Measurements from ENCODE around the gene SOX5. TPM values are rescaled to one million over a fixed set of nuclear protein-coding genes. Genes with fewer than 3 reads are reported as not detected.

Gene SOX5
- total and polyA plus RNA-seq, 2 donors = 6.6 to 61.4 TPM

DNA sequence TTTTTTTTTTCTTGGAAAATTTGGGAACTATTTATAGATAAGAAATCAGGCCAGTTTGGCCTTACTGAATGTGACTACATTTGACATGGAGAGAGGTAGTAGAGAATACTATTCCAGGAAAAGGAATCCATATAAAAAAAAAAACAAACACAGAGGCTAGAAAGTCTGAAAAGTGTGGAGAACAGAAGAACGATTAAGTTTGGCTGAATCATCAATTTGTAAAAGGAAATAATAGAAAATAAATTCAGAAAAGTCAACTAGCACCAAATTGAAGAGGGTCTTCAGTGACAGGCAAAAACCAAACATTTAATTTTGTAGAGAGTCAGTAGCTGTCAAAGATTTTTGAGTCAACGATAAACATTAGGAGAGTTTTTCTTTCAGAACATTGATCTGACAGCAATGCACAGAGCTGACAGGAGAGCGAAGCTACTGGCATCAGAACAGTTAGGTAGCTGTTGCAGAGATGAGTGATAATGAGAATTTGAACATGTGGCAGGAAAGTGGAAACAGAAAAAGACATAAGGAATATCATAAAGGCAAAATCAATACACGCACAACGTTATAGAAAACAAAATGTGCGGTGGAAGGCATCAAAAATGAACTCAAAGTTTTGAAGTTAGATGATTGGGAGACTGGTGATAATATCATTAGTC is 241.2 kb downstream of the SOX5 start:
- Histone ChIP-seq H3K27ac (ENCODE audit: low read depth) (no peak overlapping the region), H3K4me3 (ENCODE audit: low read depth, low read length) (no peak overlapping the region), H3K4me1 (ENCODE audit: insufficient read depth) (no peaks in the 10 kb centered on the region), H3K36me3 (ENCODE audit: insufficient read depth) (no peaks in the 10 kb centered on the region)
- DNase-seq (ENCODE audit: extremely low spot score) = no peak
- whole genome bisulfite sequencing = 92% methylated on average over 6 of the region's 6 CpGs

DNA sequence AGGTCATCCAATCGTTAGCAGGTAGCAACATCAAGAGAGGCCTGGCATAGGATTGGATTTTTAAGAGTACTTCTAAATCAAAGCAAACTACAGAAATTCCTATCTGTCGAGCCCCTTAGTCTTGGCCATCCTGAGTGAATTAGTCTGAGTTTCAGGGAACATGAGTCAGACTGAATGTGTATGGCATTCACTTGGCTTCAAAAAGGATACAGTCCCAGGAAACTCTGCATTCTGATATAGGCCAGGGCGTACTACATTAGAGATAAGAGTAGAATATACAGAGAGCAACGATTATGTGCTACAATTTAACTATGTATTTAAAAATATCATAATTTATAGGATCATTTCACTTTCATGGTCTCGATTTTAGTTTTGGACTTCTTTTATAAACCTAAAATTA is 242.2 kb downstream of the SOX5 start:
- WGBS = 86% methylated on average over 5 of the region's 5 CpGs
- Histone ChIP-seq H3K4me3 (ENCODE audit: low read depth, low read length) (no peak overlapping the region), H3K4me1 (ENCODE audit: insufficient read depth) (no peaks in the 10 kb centered on the region), H3K27ac (ENCODE audit: low read depth) (no peak overlapping the region), H3K36me3 (ENCODE audit: insufficient read depth) (no peaks in the 10 kb centered on the region)
- no peak for DNase-seq (ENCODE audit: extremely low spot score)

DNA sequence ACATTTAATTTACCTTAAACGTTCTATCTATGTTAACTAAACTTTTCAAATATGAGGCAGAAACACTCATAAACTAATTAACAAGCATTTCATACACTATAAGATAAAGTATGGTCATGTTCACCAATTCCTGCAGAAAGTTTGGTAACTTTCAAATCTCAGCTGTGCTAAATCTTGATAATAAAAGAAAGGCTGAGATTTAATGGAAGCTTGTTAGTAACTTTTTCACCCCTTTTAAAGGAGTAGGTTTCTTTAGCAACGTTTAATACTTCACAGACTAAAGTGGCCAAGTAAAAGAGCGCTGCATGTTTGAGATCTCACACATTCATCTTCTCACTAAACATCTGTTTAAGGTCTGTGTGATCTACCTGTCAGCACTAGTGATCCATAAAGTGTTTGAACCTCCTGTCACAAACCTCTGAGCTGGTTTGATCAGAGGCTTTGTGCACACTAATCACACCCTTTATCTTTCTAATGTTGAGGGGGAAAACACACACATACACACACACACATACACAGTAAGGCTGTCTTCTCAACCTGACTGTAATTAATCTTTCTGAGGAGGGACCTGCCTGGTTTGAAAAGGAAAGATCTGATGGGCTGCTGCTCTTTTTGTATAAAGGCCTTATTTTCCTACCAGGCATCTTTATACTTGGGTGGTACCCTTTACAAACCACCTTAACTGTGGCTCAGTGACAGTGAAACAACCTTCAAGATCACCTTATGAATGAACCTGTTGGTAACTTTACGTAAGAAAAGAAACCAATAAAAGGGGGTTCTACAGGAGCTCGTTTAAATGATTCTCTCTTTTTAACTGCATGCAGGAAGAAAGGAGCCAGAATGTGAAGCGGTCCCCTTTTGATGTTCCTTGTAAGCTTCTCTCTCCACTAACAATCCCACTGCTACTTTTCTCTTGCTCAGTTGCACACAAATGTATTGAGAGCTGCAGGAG is 244.2 kb downstream of the SOX5 start:
- H3K36me3 ChIP-seq (ENCODE audit: insufficient read depth) = no peaks in the 10 kb centered on the region
- H3K27ac ChIP-seq (ENCODE audit: low read depth) = no peak overlapping the region
- DNase-seq (ENCODE audit: extremely low spot score) = no peak
- WGBS = 58% methylated on average over 6 of the region's 6 CpGs
- no peaks in the 10 kb centered on the region for H3K4me1 ChIP-seq (ENCODE audit: insufficient read depth)
- no peak overlapping the region for H3K4me3 ChIP-seq (ENCODE audit: low read depth, low read length)

DNA sequence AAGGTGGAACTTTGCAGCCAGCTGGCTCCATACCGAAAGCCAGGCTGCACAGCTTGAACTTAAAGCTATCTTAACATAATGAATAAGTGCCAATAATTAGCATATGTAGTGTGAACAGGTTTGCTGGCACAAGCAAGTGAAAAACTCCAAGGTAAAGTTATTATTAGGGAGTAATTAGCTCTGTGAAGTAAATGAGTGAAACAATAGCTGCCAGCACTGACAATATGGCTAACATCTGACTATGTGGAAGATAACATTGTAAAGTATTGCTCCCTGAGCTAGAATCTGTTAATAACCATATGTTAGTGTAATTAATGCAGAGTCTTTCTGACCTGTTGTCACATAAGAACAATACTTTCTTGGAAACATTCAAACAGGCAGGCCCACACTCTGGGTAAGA is 246.4 kb downstream of the SOX5 start:
- no peak for DNase-seq (ENCODE audit: extremely low spot score)
- Histone ChIP-seq H3K4me3 (ENCODE audit: low read depth, low read length) (no peak overlapping the region), H3K27ac (ENCODE audit: low read depth) (no peak overlapping the region), H3K4me1 (ENCODE audit: insufficient read depth) (no peaks in the 10 kb centered on the region), H3K36me3 (ENCODE audit: insufficient read depth) (no peaks in the 10 kb centered on the region)
- WGBS = 71% methylated on average over 1 of the region's 1 CpG

DNA sequence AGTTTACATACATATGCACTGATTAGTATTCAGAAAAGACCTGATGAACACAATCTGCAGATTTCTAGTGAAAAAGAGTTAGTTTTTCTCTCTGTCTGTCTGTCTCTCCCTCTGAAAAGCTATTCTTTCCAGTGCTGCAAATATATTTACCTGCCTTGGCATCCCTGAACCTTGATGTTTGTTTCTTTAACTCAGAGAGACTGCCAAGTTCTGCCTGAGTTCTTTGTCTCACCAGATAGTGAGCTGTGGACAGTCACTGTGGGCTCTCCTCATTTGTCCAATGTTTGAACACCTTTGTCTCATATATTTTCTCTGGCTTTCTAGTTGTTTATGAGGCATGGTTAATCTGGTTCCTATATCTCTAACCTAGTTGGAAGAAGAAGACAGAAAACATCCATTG is 250.4 kb downstream of the SOX5 start:
- Histone ChIP-seq H3K27ac (ENCODE audit: low read depth) (no peak overlapping the region), H3K4me3 (ENCODE audit: low read depth, low read length) (no peak overlapping the region), H3K36me3 (ENCODE audit: insufficient read depth) (no peaks in the 10 kb centered on the region), H3K4me1 (ENCODE audit: insufficient read depth) (no peaks in the 10 kb centered on the region)
- DNase-seq (ENCODE audit: extremely low spot score) = no peak

DNA sequence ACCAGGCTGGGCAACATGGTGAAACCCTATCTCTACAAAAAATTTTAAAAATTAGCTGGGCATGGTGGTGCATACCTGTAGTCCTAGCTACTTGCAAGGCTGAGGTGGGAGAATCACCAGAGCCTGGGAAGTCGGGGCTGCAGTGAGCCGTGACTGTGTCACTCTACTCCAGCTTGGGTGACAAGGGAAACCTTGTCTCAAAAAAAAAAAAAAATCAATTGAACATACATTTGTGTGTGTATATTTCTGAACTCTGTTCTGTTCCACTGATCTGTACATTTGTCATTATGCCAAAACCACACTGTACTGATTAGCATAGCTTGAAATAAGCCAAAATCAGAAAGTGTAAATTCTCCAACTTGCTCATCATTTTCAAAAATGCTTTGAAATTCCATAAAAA is 254.6 kb downstream of the SOX5 start:
- Histone ChIP-seq H3K36me3 (ENCODE audit: insufficient read depth) (no peaks in the 10 kb centered on the region), H3K27ac (ENCODE audit: low read depth) (no peak overlapping the region), H3K4me3 (ENCODE audit: low read depth, low read length) (no peak overlapping the region), H3K4me1 (ENCODE audit: insufficient read depth) (no peaks in the 10 kb centered on the region)
- no peak for DNase-seq (ENCODE audit: extremely low spot score)
- WGBS = 95% methylated on average over 2 of the region's 2 CpGs

DNA sequence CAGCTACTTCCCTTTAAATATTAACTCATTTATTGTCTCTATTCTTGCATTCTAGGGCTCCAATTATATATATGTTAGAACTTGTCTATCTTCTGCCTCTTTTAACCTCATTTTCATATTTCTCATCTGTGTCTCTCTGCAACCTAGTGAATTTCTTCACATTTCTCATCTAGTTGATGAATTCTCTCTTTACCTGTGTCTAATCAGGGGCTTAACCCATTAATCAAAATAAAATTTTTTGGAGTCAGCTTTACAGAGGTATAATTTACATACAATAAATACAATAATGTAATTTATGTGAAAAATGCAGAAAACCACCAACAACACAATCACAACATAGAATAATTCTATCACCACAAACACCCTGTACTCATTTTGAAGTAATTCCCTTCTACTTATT is 255.2 kb downstream of the SOX5 start:
- DNase-seq (ENCODE audit: extremely low spot score) = no peak
- H3K4me3 ChIP-seq (ENCODE audit: low read depth, low read length) = no peak overlapping the region
- H3K4me1 ChIP-seq (ENCODE audit: insufficient read depth) = no peaks in the 10 kb centered on the region
- H3K27ac ChIP-seq (ENCODE audit: low read depth) = no peak overlapping the region
- no peaks in the 10 kb centered on the region for H3K36me3 ChIP-seq (ENCODE audit: insufficient read depth)

DNA sequence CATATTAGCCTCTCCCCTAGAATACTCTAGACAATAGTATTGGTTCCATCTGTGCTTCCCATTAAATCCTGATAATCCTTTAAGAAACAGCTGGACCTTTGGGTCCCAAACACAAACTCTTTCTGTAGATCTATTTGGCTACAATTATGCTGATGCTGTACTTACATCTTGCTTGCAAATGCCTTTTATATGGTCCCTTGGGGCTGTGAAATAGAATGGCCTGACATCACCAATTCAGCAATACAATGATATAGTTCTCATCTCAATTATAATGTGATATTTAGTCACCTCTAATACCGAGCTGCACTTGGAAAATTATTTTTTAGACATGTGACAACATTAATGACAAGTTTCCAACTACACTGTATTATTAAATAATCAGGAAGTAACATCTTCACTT is 261.5 kb downstream of the SOX5 start:
- Histone ChIP-seq H3K36me3 (ENCODE audit: insufficient read depth) (no peaks in the 10 kb centered on the region), H3K4me3 (ENCODE audit: low read depth, low read length) (no peak overlapping the region), H3K4me1 (ENCODE audit: insufficient read depth) (no peaks in the 10 kb centered on the region), H3K27ac (ENCODE audit: low read depth) (no peak overlapping the region)
- WGBS = 80% methylated on average over 1 of the region's 1 CpG
- no peak for DNase-seq (ENCODE audit: extremely low spot score)

DNA sequence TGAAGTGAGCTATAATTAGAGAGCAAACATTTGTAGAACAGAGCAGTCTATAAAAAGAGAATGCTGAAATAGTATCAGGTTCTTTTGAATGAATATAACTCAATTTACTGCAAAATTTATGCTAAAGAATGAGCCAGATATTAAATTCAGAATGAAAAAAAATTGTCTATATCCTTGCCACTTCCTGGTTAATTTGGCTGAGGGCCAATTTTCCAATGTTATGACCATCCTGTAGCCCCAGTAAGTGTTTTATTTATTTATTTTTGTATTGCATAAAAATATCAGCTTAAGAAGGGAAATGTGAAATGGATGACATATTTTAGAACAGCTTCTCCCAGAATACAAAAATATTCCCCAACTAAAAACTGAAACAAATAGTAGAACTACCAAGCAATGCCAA is 263.4 kb downstream of the SOX5 start:
- H3K36me3 ChIP-seq (ENCODE audit: insufficient read depth) = no peaks in the 10 kb centered on the region
- no peak overlapping the region for H3K27ac ChIP-seq (ENCODE audit: low read depth)
- no peak overlapping the region for H3K4me3 ChIP-seq (ENCODE audit: low read depth, low read length)
- H3K4me1 ChIP-seq (ENCODE audit: insufficient read depth) = no peaks in the 10 kb centered on the region
- DNase-seq (ENCODE audit: extremely low spot score) = no peak

DNA sequence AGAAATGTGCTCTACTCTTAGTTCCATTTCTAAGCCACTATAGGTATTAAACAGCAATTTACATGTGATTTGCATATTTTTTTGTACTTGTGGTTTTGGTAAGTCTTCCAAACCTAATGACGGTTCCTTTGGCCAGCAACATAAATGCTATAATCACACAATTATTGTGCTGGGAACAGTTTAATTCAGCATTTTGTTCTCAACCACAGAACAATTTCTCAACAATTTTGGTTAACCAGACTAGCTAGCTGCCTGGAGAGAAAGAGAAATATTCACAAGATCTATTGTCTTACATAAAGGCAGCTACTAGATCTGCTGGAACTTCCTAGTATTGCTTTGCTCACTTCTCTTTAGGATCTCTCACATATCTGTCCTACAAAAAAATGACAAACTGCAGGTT is 265.3 kb downstream of the SOX5 start:
- Histone ChIP-seq H3K36me3 (ENCODE audit: insufficient read depth) (no peaks in the 10 kb centered on the region), H3K4me1 (ENCODE audit: insufficient read depth) (no peaks in the 10 kb centered on the region), H3K4me3 (ENCODE audit: low read depth, low read length) (no peak overlapping the region), H3K27ac (ENCODE audit: low read depth) (no peak overlapping the region)
- DNase-seq (ENCODE audit: extremely low spot score) = no peak
- 78% methylated on average over 1 of the region's 1 CpG for WGBS

DNA sequence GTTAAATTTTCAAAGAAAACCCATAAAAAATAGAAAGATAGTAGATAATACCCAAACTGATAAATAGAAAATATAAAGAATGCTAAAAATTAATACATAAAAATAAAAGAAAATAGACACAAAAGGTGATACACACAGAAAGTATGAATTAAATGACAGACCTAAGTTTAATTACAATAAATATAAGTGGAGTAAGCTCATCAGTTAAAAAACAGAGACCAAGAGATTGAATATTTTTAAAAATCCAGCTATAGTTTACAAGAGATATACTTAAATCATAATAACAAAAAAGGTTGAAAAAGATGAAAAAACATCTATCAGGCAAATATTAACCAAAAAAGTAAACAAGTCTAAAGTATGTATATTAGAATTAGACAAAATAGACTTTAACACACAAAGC is 268.2 kb downstream of the SOX5 start:
- no peak overlapping the region for H3K4me3 ChIP-seq (ENCODE audit: low read depth, low read length)
- no peaks in the 10 kb centered on the region for H3K4me1 ChIP-seq (ENCODE audit: insufficient read depth)
- no peak overlapping the region for H3K27ac ChIP-seq (ENCODE audit: low read depth)
- no peak for DNase-seq (ENCODE audit: extremely low spot score)
- no peaks in the 10 kb centered on the region for H3K36me3 ChIP-seq (ENCODE audit: insufficient read depth)

DNA sequence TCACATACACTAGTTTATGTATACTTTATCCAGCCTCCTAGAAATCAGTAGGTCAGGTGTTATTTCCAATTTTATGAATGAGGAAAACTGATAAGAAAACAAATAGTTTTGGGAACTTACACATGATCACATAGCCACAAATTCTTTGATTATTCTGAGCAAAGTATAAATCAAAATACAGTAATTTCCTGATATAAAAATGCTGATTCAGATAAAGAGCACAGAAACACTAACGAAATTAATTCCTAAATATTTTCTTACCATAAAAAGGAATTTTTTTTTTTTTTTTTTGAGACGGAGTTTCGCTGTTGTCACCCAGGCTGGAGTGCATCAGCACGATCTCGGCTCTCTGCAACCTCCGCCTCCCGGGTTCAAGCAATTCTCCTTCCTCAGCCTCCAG is 275.4 kb downstream of the SOX5 start:
- no peaks in the 10 kb centered on the region for H3K36me3 ChIP-seq (ENCODE audit: insufficient read depth)
- WGBS = 97% methylated on average over 7 of the region's 7 CpGs
- H3K4me1 ChIP-seq (ENCODE audit: insufficient read depth) = no peaks in the 10 kb centered on the region
- no peak for DNase-seq (ENCODE audit: extremely low spot score)
- no peak overlapping the region for H3K4me3 ChIP-seq (ENCODE audit: low read depth, low read length)
- H3K27ac ChIP-seq (ENCODE audit: low read depth) = no peak overlapping the region

DNA sequence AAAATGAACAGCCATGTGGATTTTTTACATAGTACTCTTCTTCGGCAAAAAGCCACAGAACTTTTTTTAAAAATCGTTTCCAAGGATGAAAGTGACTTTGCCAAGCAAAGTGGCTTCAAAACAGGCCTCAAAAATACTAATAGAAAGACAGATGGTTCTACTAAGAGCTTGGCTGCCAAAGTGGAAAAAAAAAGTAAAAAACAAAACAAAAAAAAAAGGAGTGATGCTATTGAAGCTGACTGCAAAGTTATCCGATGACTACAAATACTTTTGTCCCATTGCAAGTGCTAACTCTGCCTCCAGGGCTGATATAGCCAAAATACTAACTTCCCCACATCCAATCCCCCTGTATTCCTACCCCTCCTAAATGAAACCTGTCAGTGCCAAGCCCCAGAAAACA is 277.6 kb downstream of the SOX5 start:
- Histone ChIP-seq H3K4me3 (ENCODE audit: low read depth, low read length) (no peak overlapping the region), H3K4me1 (ENCODE audit: insufficient read depth) (no peaks in the 10 kb centered on the region), H3K36me3 (ENCODE audit: insufficient read depth) (no peaks in the 10 kb centered on the region), H3K27ac (ENCODE audit: low read depth) (no peak overlapping the region)
- WGBS = 61% methylated on average over 3 of the region's 3 CpGs
- no peak for DNase-seq (ENCODE audit: extremely low spot score)

DNA sequence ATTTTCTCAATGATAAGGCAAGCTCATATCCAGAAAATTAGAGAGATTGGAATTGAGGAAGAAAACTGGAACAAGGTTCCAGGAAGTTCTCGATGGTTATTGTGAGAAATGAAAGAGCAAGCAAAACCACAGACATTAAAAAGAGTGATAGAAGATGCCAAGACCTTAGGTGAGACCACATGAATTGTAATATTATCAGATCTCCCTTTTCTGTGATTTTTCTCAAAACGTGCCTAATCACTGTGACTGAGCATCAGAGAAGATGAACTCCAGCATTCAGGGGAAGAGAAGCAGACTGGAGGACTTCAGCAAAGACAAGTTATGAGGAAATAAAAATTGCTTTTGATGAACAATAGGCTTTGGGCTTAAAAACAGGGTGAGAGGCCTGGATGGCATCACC is 278.8 kb downstream of the SOX5 start:
- Histone ChIP-seq H3K4me1 (ENCODE audit: insufficient read depth) (no peaks in the 10 kb centered on the region), H3K36me3 (ENCODE audit: insufficient read depth) (no peaks in the 10 kb centered on the region), H3K4me3 (ENCODE audit: low read depth, low read length) (no peak overlapping the region), H3K27ac (ENCODE audit: low read depth) (no peak overlapping the region)
- DNase-seq (ENCODE audit: extremely low spot score) = no peak
- WGBS = 93% methylated on average over 2 of the region's 2 CpGs
